Mesenchymal stem cell (in vitro differentiated cells and primary cell): ENCODE data around the gene AK6.

Experiments
- DNase-seq: peaks from one replicate; pipeline ENCODE4 v3.0.0-alpha.2; 2013
- H2AFZ ChIP-seq: one replicate; pipeline ENCODE4 v1.6.1; 2013; ENCODE audit warnings: low read depth, mild to moderate bottlenecking, control low read depth, inconsistent platforms, low read length, moderate library complexity
- H2AK5ac ChIP-seq: 2 replicates; pipeline ENCODE4 v1.6.1; 2013; ENCODE audit warnings: low read length, moderate library complexity, mild to moderate bottlenecking, inconsistent platforms; ENCODE audit not compliant: severe bottlenecking
- H2BK120ac ChIP-seq: one replicate; pipeline ENCODE4 v1.6.1; 2013; ENCODE audit warnings: low read depth, mild to moderate bottlenecking, inconsistent platforms, low read length, moderate library complexity
- H2BK12ac ChIP-seq, 2 experiments: one replicate each; pipeline ENCODE4 v1.6.1; 2013; ENCODE audit warnings: inconsistent platforms in 2 of 2, low read length in 2 of 2, mild to moderate bottlenecking in 2 of 2, moderate library complexity in 2 of 2, control low read depth in 1 of 2
- H2BK15ac ChIP-seq: one replicate; pipeline ENCODE4 v1.6.1; 2013; ENCODE audit warnings: mild to moderate bottlenecking, low read depth, inconsistent platforms; ENCODE audit not compliant: poor library complexity, severe bottlenecking
- H2BK5ac ChIP-seq: 2 replicates; pipeline ENCODE4 v1.6.1; 2013; ENCODE audit warnings: low read depth, mild to moderate bottlenecking, low read length, control low read depth, inconsistent platforms; ENCODE audit not compliant: poor library complexity, severe bottlenecking
- H3K14ac ChIP-seq, 2 experiments: one replicate each; pipeline ENCODE4 v1.6.1; 2013; ENCODE audit warnings: inconsistent platforms in 2 of 2, low read length in 2 of 2, control low read depth in 1 of 2, mild to moderate bottlenecking in 1 of 2, moderate library complexity in 1 of 2
- H3K18ac ChIP-seq, 2 experiments: one replicate each; pipeline ENCODE4 v1.6.1; 2013; ENCODE audit warnings: inconsistent platforms in 2 of 2, low read length in 2 of 2, control low read depth in 1 of 2, low read depth in 1 of 2, mild to moderate bottlenecking in 1 of 2
- H3K23ac ChIP-seq, 2 experiments: one replicate each; pipeline ENCODE4 v1.6.1; 2013; ENCODE audit warnings: inconsistent platforms in 2 of 2, low read length in 2 of 2, mild to moderate bottlenecking in 2 of 2, moderate library complexity in 2 of 2, control low read depth in 1 of 2
- H3K27ac ChIP-seq: 2 replicates; pipeline ENCODE4 v1.5.1; 2013; ENCODE audit warnings: mild to moderate bottlenecking, moderate library complexity, low read length, control low read depth, inconsistent platforms; ENCODE audit not compliant: poor library complexity, severe bottlenecking
- H3K27me3 ChIP-seq, 2 experiments: 2 replicates each; pipeline versions ENCODE4 v1.6.1 to v1.7.0; 2013; ENCODE audit warnings: low read length in 2 of 2, mild to moderate bottlenecking in 2 of 2, moderate library complexity in 2 of 2, control low read depth in 1 of 2, inconsistent platforms in 1 of 2; ENCODE audit not compliant: control insufficient read depth in 1 of 2, insufficient read depth in 1 of 2
- H3K36me3 ChIP-seq, 2 experiments: 2 replicates each; pipeline versions ENCODE4 v1.6.1 to v1.7.0; 2013; ENCODE audit warnings: low read length in 2 of 2, control low read depth in 1 of 2, inconsistent platforms in 1 of 2, low read depth in 1 of 2, mild to moderate bottlenecking in 1 of 2; ENCODE audit not compliant: insufficient read depth in 2 of 2, control insufficient read depth in 1 of 2
- H3K4ac ChIP-seq, 2 experiments: one replicate each; pipeline ENCODE4 v1.6.1; 2013; ENCODE audit warnings: inconsistent platforms in 2 of 2, low read length in 2 of 2, mild to moderate bottlenecking in 2 of 2, moderate library complexity in 2 of 2, control low read depth in 1 of 2, low read depth in 1 of 2
- H3K4me1 ChIP-seq: 2 replicates; pipeline ENCODE4 v1.6.1; 2013; ENCODE audit warnings: low read depth, low read length, control low read depth; ENCODE audit not compliant: control insufficient read depth, insufficient read depth
- H3K4me2 ChIP-seq: 2 replicates; pipeline ENCODE4 v1.6.1; 2013; ENCODE audit warnings: low read length, mild to moderate bottlenecking, inconsistent platforms; ENCODE audit not compliant: poor library complexity, severe bottlenecking
- H3K4me3 ChIP-seq, 2 experiments: 2 replicates each; pipeline versions ENCODE4 v1.5.1 to v1.7.0; 2013; ENCODE audit warnings: low read length in 2 of 2, mild to moderate bottlenecking in 2 of 2, control low read depth in 1 of 2, low read depth in 1 of 2; ENCODE audit not compliant: insufficient read depth in 1 of 2
- H3K79me1 ChIP-seq: replicated peaks from 2 replicates; pipeline ENCODE4 v1.6.1; 2013; ENCODE audit warnings: mild to moderate bottlenecking, control low read depth, low read length, inconsistent platforms; ENCODE audit not compliant: poor library complexity, severe bottlenecking
- H3K9ac ChIP-seq: 2 replicates; pipeline ENCODE4 v1.7.0; 2013; ENCODE audit warnings: mild to moderate bottlenecking, low read length, moderate library complexity
- H3K9me3 ChIP-seq: 2 replicates; pipeline ENCODE4 v1.7.0; 2013; ENCODE audit warnings: mild to moderate bottlenecking, low read length; ENCODE audit not compliant: control insufficient read depth
- H4K8ac ChIP-seq: one replicate; pipeline ENCODE4 v1.6.1; 2013; ENCODE audit warnings: inconsistent platforms, mild to moderate bottlenecking, low read length, moderate library complexity
- H4K91ac ChIP-seq: one replicate; pipeline ENCODE4 v1.6.1; 2013; ENCODE audit warnings: mild to moderate bottlenecking, low read length, inconsistent platforms
- WGBS: methylation state at CpG from one replicate; pipeline ENCODE4 v1.1.7; 2013; ENCODE audit warnings: mixed read lengths; 5-methylcytosine and 5-hydroxymethylcytosine counted together

The AK6 gene

GRCh38 chr5:69415584-69415958 lies 46.3 kb upstream of the AK6 start:
- no peaks in the 10 kb centered on the region for H3K27me3 ChIP-seq
- H3K79me1 ChIP-seq = peaks cover 2% of the 10 kb centered on the region
- no peak overlapping the region for H3K9ac ChIP-seq
- no peaks in the 10 kb centered on the region for H3K9me3 ChIP-seq
- no peak overlapping the region for H4K91ac ChIP-seq
- no peak overlapping the region for H3K4ac ChIP-seq
- H3K18ac ChIP-seq = no peak overlapping the region
- H3K27ac ChIP-seq = no peak overlapping the region
- no peaks in the 10 kb centered on the region for H3K4me1 ChIP-seq
- peak overlapping the region; percentile 42 for H3K4me2 ChIP-seq
- no peak overlapping the region for H2BK120ac ChIP-seq
- H4K8ac ChIP-seq = peak overlapping the region; percentile 87
- H3K36me3 ChIP-seq = peaks cover 24 to 51% of the 10 kb centered on the region in 2 experiments
- peak overlapping the region in 1 of 2 experiments; percentile 71 for H2BK12ac ChIP-seq
- no peak overlapping the region for H2AFZ ChIP-seq
- no peak for DNase-seq
- 43% methylated on average over 13 of the region's 18 CpGs for WGBS
- no peak overlapping the region for H3K23ac ChIP-seq
- no peak overlapping the region for H2BK15ac ChIP-seq
- peak overlapping the region in 1 of 2 experiments; percentile 40 for H3K4me3 ChIP-seq
- H2AK5ac ChIP-seq = no peak overlapping the region
- no peak overlapping the region for H2BK5ac ChIP-seq
- H3K14ac ChIP-seq = no peak overlapping the region

DNA sequence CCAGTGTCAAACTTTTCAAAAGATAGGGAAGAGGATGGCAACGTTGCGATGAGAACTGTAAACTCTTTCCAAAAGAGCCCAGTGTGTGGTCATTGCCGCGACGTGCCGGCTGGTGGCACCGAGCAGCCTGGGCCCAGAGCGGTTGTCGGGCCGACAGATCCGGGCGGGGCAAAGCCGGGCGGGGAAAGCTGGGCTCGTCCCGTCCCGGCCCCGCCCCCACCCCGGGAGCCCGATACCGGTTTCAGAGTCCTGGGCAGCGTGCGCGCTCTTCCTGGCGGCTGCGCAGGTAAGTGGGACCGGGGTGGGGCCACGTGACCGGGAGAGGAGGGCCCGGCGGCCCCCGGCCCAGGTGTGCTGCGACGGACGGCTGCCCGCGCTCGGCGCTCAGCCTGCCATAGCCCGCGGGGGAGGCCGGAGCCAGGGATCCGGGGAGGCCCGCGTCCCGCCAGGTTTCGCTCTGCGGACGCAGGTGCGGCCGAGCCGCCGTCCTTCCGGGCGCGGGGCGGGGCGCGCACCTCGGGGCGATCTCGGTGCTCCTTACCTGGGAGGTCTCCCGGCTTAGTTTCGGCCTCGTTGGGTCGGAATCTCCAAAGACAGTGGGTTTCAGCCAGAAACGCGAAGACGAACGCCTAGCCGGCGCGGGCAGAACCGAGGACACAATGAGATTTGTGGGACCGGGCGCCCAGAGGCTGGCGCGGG lies 45.7 kb upstream of the AK6 start, which contains the start of gene MARVELD2:
Gene MARVELD2 (plus strand): TSS at position 232 of the 699 bp plus-strand sequence. CDS start 4,270 bp downstream, outside the sequence.
- Histone ChIP-seq H3K27ac (no peak within 1 kb of the TSS), H3K9ac (no peak within 1 kb of the TSS), H2AK5ac (no peak within 1 kb of the TSS), H3K18ac (peak within 1 kb of the TSS; percentile 17 to 46), H2BK12ac (peak within 1 kb of the TSS in 1 of 2 experiments; percentile 71), H2BK15ac (no peak within 1 kb of the TSS), H2BK5ac (no peak within 1 kb of the TSS), H4K8ac (peak within 1 kb of the TSS; percentile 87), H3K4me1 (no peaks in the 10 kb centered on the region), H3K79me1 (peaks cover 2% of the 10 kb centered on the region), H3K14ac (no peak within 1 kb of the TSS), H3K23ac (no peak within 1 kb of the TSS), H3K4me2 (peak within 1 kb of the TSS; percentile 42), H3K27me3 (no peaks in the 10 kb centered on the region), H2AFZ (peak within 1 kb of the TSS; percentile 54), H3K4ac (peak within 1 kb of the TSS in 1 of 2 experiments; percentile 34), H3K4me3 (peak within 1 kb of the TSS in 1 of 2 experiments; percentile 40), H2BK120ac (no peak within 1 kb of the TSS), H3K9me3 (no peaks in the 10 kb centered on the region), H3K36me3 (peaks cover 24 to 56% of the 10 kb centered on the region in 2 experiments), H4K91ac (no peak within 1 kb of the TSS)
- peak; percentile 51 for DNase-seq
- WGBS = 19% methylated on average over 49 of the region's 78 CpGs

DNA sequence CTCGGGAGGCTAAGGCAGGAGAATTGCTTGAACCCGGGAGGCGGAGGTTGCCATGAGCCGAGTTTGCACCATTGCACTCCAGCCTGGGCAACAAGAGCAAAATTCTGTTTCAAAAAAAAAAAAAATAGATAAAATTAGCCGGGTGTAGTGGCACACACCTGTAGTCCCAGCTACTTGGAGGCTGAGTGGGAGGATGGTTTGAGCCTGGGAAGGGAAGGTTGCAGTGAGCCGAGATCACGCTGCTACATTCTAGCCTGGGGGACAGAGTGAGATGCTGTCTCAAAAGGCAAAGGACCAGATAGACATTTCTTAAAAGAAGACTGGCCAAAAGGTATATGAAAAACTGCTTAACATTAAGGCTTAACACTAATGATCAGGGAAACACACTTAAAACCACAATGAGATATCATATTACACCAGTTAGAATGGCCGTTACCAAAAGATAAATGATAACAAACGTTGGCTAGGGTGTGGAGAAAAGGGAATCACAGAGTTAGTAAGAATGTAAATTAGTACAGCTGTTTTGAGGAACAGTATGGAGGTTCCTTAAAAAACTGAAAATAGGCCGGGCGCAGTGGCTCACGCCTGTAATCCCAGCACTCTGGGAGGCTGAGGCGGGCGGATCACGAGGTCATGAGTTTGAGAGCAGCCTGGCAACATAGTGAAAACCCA lies 35.5 kb upstream of the AK6 start:
- no peak overlapping the region for H3K18ac ChIP-seq
- peaks cover 6% of the 10 kb centered on the region for H3K79me1 ChIP-seq
- 96% methylated on average over 14 of the region's 15 CpGs for WGBS
- no peak overlapping the region for H3K4me2 ChIP-seq
- H2BK120ac ChIP-seq = no peak overlapping the region
- H2AK5ac ChIP-seq = no peak overlapping the region
- H2BK12ac ChIP-seq = no peak overlapping the region
- no peak overlapping the region for H4K91ac ChIP-seq
- no peak overlapping the region for H3K14ac ChIP-seq
- no peak overlapping the region for H3K9ac ChIP-seq
- H3K4me1 ChIP-seq = no peaks in the 10 kb centered on the region
- no peaks in the 10 kb centered on the region for H3K9me3 ChIP-seq
- peaks cover 32 to 64% of the 10 kb centered on the region in 2 experiments for H3K36me3 ChIP-seq
- H3K4me3 ChIP-seq = no peak overlapping the region
- no peak overlapping the region for H2BK5ac ChIP-seq
- no peak overlapping the region for H2AFZ ChIP-seq
- no peaks in the 10 kb centered on the region for H3K27me3 ChIP-seq
- H2BK15ac ChIP-seq = no peak overlapping the region
- H4K8ac ChIP-seq = no peak overlapping the region
- H3K4ac ChIP-seq = no peak overlapping the region
- DNase-seq = no peak
- H3K27ac ChIP-seq = no peak overlapping the region
- H3K23ac ChIP-seq = no peak overlapping the region

GRCh38 chr5:69378376-69378775 lies 9.1 kb upstream of the AK6 start:
- no peak for DNase-seq
- no peak overlapping the region for H2AFZ ChIP-seq
- no peak overlapping the region for H2BK15ac ChIP-seq
- H2BK120ac ChIP-seq = no peak overlapping the region
- H3K14ac ChIP-seq = no peak overlapping the region
- no peak overlapping the region for H4K8ac ChIP-seq
- H3K18ac ChIP-seq = no peak overlapping the region
- H3K36me3 ChIP-seq = peaks cover 14 to 78% of the 10 kb centered on the region in 2 experiments
- H3K79me1 ChIP-seq = peaks cover 6% of the 10 kb centered on the region
- no peak overlapping the region for H4K91ac ChIP-seq
- no peak overlapping the region for H2BK12ac ChIP-seq
- no peak overlapping the region for H3K4me2 ChIP-seq
- no peak overlapping the region for H2AK5ac ChIP-seq
- H3K27me3 ChIP-seq = no peaks in the 10 kb centered on the region
- no peak overlapping the region for H3K27ac ChIP-seq
- H2BK5ac ChIP-seq = no peak overlapping the region
- H3K9ac ChIP-seq = no peak overlapping the region
- H3K23ac ChIP-seq = no peak overlapping the region
- H3K4me1 ChIP-seq = no peaks in the 10 kb centered on the region
- no peak overlapping the region for H3K4me3 ChIP-seq
- H3K4ac ChIP-seq = no peak overlapping the region
- no peaks in the 10 kb centered on the region for H3K9me3 ChIP-seq
